GM12891 (cell line): ENCODE results near the gene AFMID.
A peak's percentile ranks its signal among the peaks of the same experiment; 100 is the strongest.

Experiments
- DNase-seq: peaks from one replicate; pipeline ENCODE4 v3.0.0; 2011; ENCODE audit warnings: low spot score; ENCODE audit not compliant: insufficient read length
- FAIRE-seq: peaks from 2 replicates; lab custom pipeline; 2011; peaks lifted over from hg19 to GRCh38; lab: Jason Lieb, UNC
- PAX5 ChIP-seq: IDR thresholded peaks from 2 replicates; pipeline ENCODE4 v1.6.1; 2011; ENCODE audit warnings: low read length, moderate library complexity, mild to moderate bottlenecking; ENCODE audit not compliant: insufficient read depth, severe bottlenecking
- POLR2A ChIP-seq: IDR thresholded peaks from 2 replicates; pipeline ENCODE4 v1.6.1; 2011; ENCODE audit warnings: low read depth, low read length, control low read depth
- POLR2AphosphoS5 ChIP-seq: IDR thresholded peaks from 2 replicates; pipeline ENCODE4 v1.6.1; 2011; ENCODE audit warnings: low read depth, low read length, control low read depth
- POU2F2 ChIP-seq: IDR thresholded peaks from 2 replicates; pipeline ENCODE4 v1.6.1; 2011; ENCODE audit warnings: low read depth, mild to moderate bottlenecking, control low read depth, low read length, moderate library complexity
- SPI1 ChIP-seq: IDR thresholded peaks from 2 replicates; pipeline ENCODE4 v1.6.1; 2011; ENCODE audit warnings: low read depth, low read length, control low read depth
- TAF1 ChIP-seq: IDR thresholded peaks from 2 replicates; pipeline ENCODE4 v1.6.1; 2011; ENCODE audit warnings: low read depth, low read length, control low read depth

The AFMID gene

DNA sequence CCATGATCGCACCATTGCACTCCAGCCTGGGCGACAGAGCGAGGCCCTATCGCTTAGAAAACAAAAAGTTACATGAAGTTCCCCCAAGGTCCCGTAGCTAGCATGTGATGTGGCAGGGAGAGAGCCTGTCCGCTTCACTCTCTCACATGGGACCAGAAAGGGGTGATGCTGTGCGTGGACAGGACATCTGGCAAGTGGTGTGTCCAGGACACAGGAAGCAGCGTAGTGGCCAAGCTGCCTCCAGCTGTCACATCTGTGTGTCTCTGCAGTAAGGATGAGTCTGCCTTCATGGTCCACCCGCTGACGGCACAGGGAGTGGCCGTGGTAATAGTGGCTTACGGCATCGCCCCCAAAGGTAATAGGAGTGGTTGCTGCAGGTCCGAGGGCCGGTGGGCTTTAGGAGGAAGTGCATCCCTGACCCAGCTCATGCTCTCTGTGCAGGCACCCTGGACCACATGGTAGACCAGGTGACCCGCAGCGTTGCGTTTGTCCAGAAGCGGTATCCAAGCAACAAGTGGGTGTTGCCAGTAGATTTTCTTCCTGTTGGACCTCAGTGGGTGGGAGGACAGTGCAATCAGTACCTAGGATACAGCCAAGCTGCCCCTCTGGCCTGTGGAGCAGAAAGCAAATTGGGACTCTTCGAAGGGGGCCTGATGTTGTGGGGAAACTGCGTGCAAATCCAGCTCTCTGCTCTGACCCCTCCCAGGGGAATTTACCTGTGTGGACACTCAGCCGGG is 17.4 kb downstream of the AFMID start:
- DNase-seq = no peak
- FAIRE-seq = no peak
- TF ChIP-seq POLR2AphosphoS5 (no peak), TAF1 (no peak), SPI1 (no peak), POLR2A (no peak), PAX5 (no peak), POU2F2 (no peak)

DNA sequence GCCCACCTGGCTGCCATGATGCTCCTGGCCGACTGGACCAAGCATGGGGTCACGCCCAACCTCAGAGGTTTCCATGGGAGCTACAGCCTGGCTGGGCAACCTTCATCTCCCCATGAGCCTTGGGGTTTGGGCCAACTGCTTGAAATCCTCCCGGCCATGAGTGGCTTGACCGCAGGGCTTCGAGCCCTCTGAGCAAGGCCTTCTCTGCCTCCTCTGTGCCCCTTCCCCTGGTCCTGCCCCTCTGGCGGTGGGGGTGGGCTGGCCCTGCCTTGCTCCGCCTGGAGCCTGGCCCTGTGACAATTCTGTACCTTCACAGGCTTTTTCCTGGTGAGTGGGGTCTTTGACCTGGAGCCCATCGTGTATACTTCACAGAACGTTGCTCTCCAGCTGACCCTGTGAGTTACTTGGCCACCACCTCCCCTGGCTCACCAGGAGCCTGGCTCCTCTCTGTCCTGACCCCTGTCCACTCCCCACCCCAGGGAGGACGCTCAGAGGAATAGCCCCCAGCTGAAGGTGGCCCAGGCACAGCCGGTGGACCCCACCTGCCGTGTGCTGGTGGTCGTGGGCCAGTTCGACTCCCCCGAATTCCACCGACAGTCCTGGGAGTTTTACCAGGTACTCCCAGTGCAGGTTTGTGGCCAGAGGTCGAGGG is 18.1 kb downstream of the AFMID start:
- no peak for DNase-seq
- no peak for TF ChIP-seq POLR2AphosphoS5
- TF ChIP-seq PAX5 = no peak
- TF ChIP-seq POLR2A = no peak
- TF ChIP-seq POU2F2 = no peak
- no peak for TF ChIP-seq TAF1
- no peak for TF ChIP-seq SPI1
- FAIRE-seq = no peak

DNA sequence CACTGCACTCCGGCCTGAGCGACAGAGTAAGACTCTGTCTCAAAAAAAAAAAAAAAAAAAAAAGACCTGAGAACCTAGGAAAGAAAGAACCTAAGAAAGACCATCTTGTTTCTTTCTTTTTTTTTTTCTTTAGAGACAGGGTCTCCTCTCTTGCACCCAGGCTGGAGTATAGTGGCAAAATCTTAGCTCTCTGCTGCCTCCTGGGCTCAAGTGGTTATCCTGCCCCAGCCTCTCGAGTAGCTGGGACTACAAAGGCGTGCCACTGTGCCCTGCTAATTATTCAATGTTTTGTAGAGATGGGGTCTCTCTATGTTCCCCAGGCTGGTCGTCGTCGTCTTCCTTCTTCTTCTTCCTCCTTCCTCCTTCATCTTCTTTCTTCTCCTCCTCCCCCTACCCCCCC is 19.1 kb downstream of the AFMID start:
- TF ChIP-seq SPI1 (no peak), PAX5 (no peak), TAF1 (no peak), POLR2AphosphoS5 (no peak), POLR2A (no peak), POU2F2 (no peak)
- FAIRE-seq (no peak), DNase-seq (no peak)

DNA sequence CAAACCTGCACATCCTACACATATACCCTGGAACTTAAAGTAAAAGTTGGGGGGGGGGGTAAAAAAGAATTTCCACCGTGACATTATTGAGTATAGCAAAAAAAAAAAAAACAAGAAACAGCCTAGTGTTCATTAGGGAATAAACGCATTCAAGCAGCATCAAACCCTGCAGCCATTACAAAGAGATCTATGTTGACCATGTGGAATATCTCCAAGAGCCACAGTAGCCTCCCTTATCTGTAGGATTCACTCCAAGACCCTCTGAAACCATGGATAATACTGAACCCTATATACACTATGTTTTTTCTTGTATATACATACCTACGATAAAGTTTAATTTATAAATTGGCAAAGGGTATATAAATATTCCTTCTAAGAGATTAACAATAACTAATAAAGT is 21.3 kb downstream of the AFMID start:
- TF ChIP-seq POU2F2 (no peak), PAX5 (no peak)
- DNase-seq (no peak), FAIRE-seq (no peak)

DNA sequence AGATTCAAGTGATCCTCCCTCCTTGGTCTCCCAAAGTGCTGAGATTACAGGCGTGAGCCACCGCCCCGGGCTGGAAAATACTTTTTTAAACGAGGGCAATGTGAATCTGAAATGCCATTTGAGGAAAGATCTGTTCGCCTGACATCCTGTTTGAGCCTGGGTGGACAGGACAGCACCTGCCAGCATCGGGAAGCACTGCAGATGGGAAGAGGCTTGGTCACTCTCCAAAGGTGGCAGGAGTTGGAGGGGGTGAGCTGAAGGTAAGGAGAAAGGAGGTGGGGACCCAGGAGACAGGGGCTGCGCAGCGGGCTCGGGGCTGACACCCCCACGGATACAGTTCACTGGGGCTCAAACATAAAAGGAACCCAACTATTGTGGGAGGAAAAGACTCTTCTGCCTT is 22.9 kb downstream of the AFMID start:
- no peak for DNase-seq
- TF ChIP-seq POU2F2 (no peak), POLR2A (no peak), TAF1 (no peak), SPI1 (no peak), PAX5 (no peak), POLR2AphosphoS5 (no peak)
- no peak for FAIRE-seq

DNA sequence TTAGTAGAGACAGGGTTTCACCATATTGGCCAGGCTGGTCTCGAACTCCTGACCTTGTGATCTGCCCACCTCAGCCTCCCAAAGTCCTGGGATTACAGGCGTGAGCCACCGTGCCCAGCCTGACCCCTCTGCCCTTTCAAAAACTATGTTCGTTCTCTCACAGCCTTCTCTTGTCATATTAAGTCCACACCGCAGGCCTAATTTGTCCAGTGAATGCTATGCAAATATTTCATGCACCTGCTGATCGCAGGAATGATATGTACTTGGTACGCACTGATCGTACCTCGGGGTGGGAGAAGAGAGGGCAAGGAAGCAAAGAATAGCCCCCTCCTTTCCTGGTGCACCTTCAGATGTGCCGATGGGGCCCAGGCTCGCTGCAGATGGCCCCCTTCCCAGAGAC is 23.9 kb downstream of the AFMID start:
- FAIRE-seq (no peak), DNase-seq (no peak)
- TF ChIP-seq PAX5 = no peak
- no peak for TF ChIP-seq POLR2A

DNA sequence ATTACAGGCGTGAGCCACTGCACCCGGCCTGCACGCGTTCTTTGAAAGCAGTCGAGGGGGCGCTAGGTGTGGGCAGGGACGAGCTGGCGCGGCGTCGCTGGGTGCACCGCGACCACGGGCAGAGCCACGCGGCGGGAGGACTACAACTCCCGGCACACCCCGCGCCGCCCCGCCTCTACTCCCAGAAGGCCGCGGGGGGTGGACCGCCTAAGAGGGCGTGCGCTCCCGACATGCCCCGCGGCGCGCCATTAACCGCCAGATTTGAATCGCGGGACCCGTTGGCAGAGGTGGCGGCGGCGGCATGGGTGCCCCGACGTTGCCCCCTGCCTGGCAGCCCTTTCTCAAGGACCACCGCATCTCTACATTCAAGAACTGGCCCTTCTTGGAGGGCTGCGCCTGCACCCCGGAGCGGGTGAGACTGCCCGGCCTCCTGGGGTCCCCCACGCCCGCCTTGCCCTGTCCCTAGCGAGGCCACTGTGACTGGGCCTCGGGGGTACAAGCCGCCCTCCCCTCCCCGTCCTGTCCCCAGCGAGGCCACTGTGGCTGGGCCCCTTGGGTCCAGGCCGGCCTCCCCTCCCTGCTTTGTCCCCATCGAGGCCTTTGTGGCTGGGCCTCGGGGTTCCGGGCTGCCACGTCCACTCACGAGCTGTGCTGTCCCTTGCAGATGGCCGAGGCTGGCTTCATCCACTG is 27.0 kb downstream of the AFMID start, which contains the start of gene BIRC5:
BIRC5 (plus strand) TSS at position 238 of the 690 bp plus-strand sequence; CDS start at position 302, 64 bp downstream.
- no peak for TF ChIP-seq POLR2A
- TF ChIP-seq POU2F2 = 0 out of 2 replicates have a peak, but pooled peaks have one; percentile 36
- DNase-seq (peak; percentile 98), FAIRE-seq (peak; percentile 88)

DNA sequence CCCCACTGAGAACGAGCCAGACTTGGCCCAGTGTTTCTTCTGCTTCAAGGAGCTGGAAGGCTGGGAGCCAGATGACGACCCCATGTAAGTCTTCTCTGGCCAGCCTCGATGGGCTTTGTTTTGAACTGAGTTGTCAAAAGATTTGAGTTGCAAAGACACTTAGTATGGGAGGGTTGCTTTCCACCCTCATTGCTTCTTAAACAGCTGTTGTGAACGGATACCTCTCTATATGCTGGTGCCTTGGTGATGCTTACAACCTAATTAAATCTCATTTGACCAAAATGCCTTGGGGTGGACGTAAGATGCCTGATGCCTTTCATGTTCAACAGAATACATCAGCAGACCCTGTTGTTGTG is 27.5 kb downstream of the AFMID start:
- DNase-seq (no peak), FAIRE-seq (no peak)
- TF ChIP-seq SPI1 (no peak), POU2F2 (no peak), TAF1 (no peak), POLR2A (no peak), POLR2AphosphoS5 (no peak), PAX5 (no peak)

DNA sequence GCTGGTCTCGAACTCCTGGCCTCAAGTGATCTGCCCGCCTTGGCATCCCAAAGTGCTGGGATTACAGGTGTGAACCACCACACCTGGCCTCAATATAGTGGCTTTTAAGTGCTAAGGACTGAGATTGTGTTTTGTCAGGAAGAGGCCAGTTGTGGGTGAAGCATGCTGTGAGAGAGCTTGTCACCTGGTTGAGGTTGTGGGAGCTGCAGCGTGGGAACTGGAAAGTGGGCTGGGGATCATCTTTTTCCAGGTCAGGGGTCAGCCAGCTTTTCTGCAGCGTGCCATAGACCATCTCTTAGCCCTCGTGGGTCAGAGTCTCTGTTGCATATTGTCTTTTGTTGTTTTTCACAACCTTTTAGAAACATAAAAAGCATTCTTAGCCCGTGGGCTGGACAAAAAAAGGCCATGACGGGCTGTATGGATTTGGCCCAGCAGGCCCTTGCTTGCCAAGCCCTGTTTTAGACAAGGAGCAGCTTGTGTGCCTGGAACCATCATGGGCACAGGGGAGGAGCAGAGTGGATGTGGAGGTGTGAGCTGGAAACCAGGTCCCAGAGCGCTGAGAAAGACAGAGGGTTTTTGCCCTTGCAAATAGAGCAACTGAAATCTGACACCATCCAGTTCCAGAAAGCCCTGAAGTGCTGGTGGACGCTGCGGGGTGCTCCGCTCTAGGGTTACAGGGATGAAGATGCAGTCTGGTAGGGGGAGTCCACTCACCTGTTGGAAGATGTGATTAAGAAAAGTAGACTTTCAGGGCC is 32.4 kb downstream of the AFMID start:
- DNase-seq (no peak), FAIRE-seq (no peak)
- TF ChIP-seq POLR2AphosphoS5 = no peak
- no peak for TF ChIP-seq SPI1
- TF ChIP-seq POU2F2 = no peak
- TF ChIP-seq PAX5 = no peak
- TF ChIP-seq TAF1 = no peak
- no peak for TF ChIP-seq POLR2A
